SK-N-SH (cell line): ENCODE measurements around the gene SHROOM2. TPM values are rescaled to one million over a fixed set of nuclear protein-coding genes. Genes with fewer than 3 reads are reported as not detected.

Experiments
- CTCF ChIA-PET: fragments of 300-600, 350-600 bp; formaldehyde crosslinking; extraction: SDS; loops from one replicate; lab custom pipeline; 2021; lab: Yijun Ruan, JAX
- POLR2A ChIA-PET: fragments of 350-600 bp; sonication (Branson Sonifier 250); formaldehyde crosslinking; extraction: SDS; loops from one replicate; lab custom pipeline; 2020; ENCODE audit warnings: antibody characterized with exemption, inconsistent platforms; lab: Yijun Ruan, JAX
- DNase-seq: peaks from one replicate; pipeline ENCODE4 v3.0.0; 2012
- H2AFZ ChIP-seq: fragments of 200-600 bp; sonication (generic); 2 replicates; pipeline ENCODE4 v1.8.1; 2016; ENCODE audit warnings: antibody characterized with exemption, mild to moderate bottlenecking, low read depth
- H3F3A ChIP-seq: fragments of 200-600 bp; sonication (generic); replicated peaks from 2 replicates; pipeline ENCODE3; 2016; ENCODE audit warnings: antibody characterized with exemption, mild to moderate bottlenecking; ENCODE audit not compliant: insufficient read depth
- H3K27ac ChIP-seq, 2 experiments: fragments of 200-500 bp in 1 of 2; fragments of 200-600 bp in 1 of 2; sonication (Bioruptor generic) in 1 of 2; sonication (generic), shearing (Covaris generic) in 1 of 2; 2 replicates each; pipeline versions ENCODE4 v1.5.1 to v1.6.1; 2014 to 2016; ENCODE audit warnings: low read depth in 2 of 2, inconsistent platforms in 1 of 2, low read length in 1 of 2, mild to moderate bottlenecking in 1 of 2, mixed read lengths in 1 of 2
- H3K27me3 ChIP-seq: fragments of 200-600 bp; sonication (generic), shearing (Covaris generic); 2 replicates; pipeline ENCODE4 v1.6.1; 2016; ENCODE audit warnings: mixed run types; ENCODE audit not compliant: insufficient read depth
- H3K36me3 ChIP-seq, 2 experiments: fragments of 200-500 bp in 1 of 2; fragments of 200-600 bp in 1 of 2; sonication (Bioruptor generic) in 1 of 2; sonication (generic) in 1 of 2; replicated peaks in 1 of 2; 2 replicates each; pipeline versions ENCODE3 to v1.5.1; 2014 to 2016; ENCODE audit warnings: low read length in 1 of 2, mild to moderate bottlenecking in 1 of 2; ENCODE audit not compliant: insufficient read depth in 2 of 2, control insufficient read depth in 1 of 2
- H3K4me1 ChIP-seq, 2 experiments: fragments of 200-500 bp in 1 of 2; fragments of 200-600 bp in 1 of 2; sonication (Bioruptor generic) in 1 of 2; sonication (generic), shearing (Covaris generic) in 1 of 2; 2 replicates each; pipeline versions ENCODE4 v1.5.1 to v1.6.1; 2014 to 2016; ENCODE audit warnings: low read depth in 1 of 2, low read length in 1 of 2, mixed run types in 1 of 2; ENCODE audit not compliant: insufficient read depth in 2 of 2, control insufficient read depth in 1 of 2
- H3K4me2 ChIP-seq: fragments of 200-600 bp; sonication (generic), shearing (Covaris generic); 2 replicates; pipeline ENCODE4 v1.6.1; 2017; ENCODE audit warnings: mixed run types
- H3K4me3 ChIP-seq, 2 experiments: fragments of 200-500 bp in 1 of 2; fragments of 200-600 bp in 1 of 2; sonication (Bioruptor generic) in 1 of 2; sonication (generic), shearing (Covaris generic) in 1 of 2; 2 replicates each; pipeline versions ENCODE4 v1.5.1 to v1.8.1; 2014 to 2016; ENCODE audit warnings: low read depth in 2 of 2, inconsistent platforms in 1 of 2, low read length in 1 of 2, mild to moderate bottlenecking in 1 of 2, mixed read lengths in 1 of 2, moderate library complexity in 1 of 2
- H3K79me2 ChIP-seq: fragments of 200-600 bp; sonication (generic); 2 replicates; pipeline ENCODE4 v1.8.1; 2017; ENCODE audit warnings: mild to moderate bottlenecking; ENCODE audit not compliant: insufficient read depth
- H3K9ac ChIP-seq: fragments of 200-600 bp; sonication (generic); 2 replicates; pipeline ENCODE4 v1.6.1; 2017; ENCODE audit warnings: mixed run types
- H3K9me2 ChIP-seq: fragments of 200-600 bp; sonication (generic); 2 replicates; pipeline ENCODE4 v1.6.1; 2017; ENCODE audit warnings: mixed run types
- H3K9me3 ChIP-seq: fragments of 200-600 bp; sonication (generic); 2 replicates; pipeline ENCODE4 v1.6.1; 2017; ENCODE audit warnings: mixed run types, mild to moderate bottlenecking, moderate library complexity
- H4K20me1 ChIP-seq: fragments of 200-600 bp; sonication (generic); 2 replicates; pipeline ENCODE4 v1.6.1; 2017; ENCODE audit warnings: mild to moderate bottlenecking, mixed run types; ENCODE audit not compliant: insufficient read depth
- ELF1 ChIP-seq: IDR thresholded peaks from 2 replicates; pipeline ENCODE4 v1.4.0; 2012
- EP300 ChIP-seq, 2 experiments: IDR thresholded peaks; 2 replicates each; pipeline versions ENCODE4 v1.4.0 to v1.6.1; 2012; ENCODE audit warnings: borderline replicate concordance in 1 of 2, low read depth in 1 of 2, low read length in 1 of 2
- FOSL2 ChIP-seq: IDR thresholded peaks from 2 replicates; pipeline ENCODE4 v1.4.0; 2012; ENCODE audit warnings: low read depth, mild to moderate bottlenecking, moderate library complexity, borderline replicate concordance
- FOXJ3 ChIP-seq: sonication (generic); formaldehyde crosslinking; IDR thresholded peaks from 2 replicates; pipeline ENCODE4 v1.5.1; 2020; ENCODE audit warnings: mild to moderate bottlenecking, missing genetic modification reagents
- GABPA ChIP-seq: IDR thresholded peaks from 2 replicates; pipeline ENCODE4 v1.4.0; 2012; ENCODE audit warnings: low read depth, mild to moderate bottlenecking
- IRF3 ChIP-seq: fragments of 150-350 bp; IDR thresholded peaks from 2 replicates; pipeline ENCODE4 v1.6.1; 2016; ENCODE audit warnings: mild to moderate bottlenecking, low read depth, low read length
- MEF2A ChIP-seq: IDR thresholded peaks from 2 replicates; pipeline ENCODE4 v1.4.0; 2012; ENCODE audit warnings: low read depth, borderline replicate concordance
- MXI1 ChIP-seq: IDR thresholded peaks from 2 replicates; pipeline ENCODE4 v1.6.1; 2012; ENCODE audit warnings: mild to moderate bottlenecking, low read depth, low read length, improper control_type of control experiment
- RFX5 ChIP-seq: IDR thresholded peaks from 2 replicates; pipeline ENCODE4 v1.6.1; 2012; ENCODE audit warnings: mild to moderate bottlenecking, improper control_type of control experiment, low read length
- SIN3A ChIP-seq: IDR thresholded peaks from 2 replicates; pipeline ENCODE4 v1.6.1; 2012; ENCODE audit warnings: low read depth, mild to moderate bottlenecking, low read length, moderate library complexity, borderline replicate concordance
- TEAD4 ChIP-seq: IDR thresholded peaks from 2 replicates; pipeline ENCODE4 v1.4.0; 2012; ENCODE audit warnings: mild to moderate bottlenecking, borderline replicate concordance; ENCODE audit not compliant: insufficient read depth
- USF2 ChIP-seq: fragments of 150-350 bp; IDR thresholded peaks from 2 replicates; pipeline ENCODE4 v1.6.1; 2017; ENCODE audit warnings: antibody characterized with exemption, low read length, low read depth, borderline replicate concordance
- WGBS: methylation state at CpG from one replicate; pipeline ENCODE4 v1.1.6; 2017; ENCODE audit warnings: low lambda C conversion rate; 5-methylcytosine and 5-hydroxymethylcytosine counted together
- polyA plus RNA-seq, 3 experiments: library from polyadenylated mRNA; depleted of rRNA; stranded (reverse); fragments of >200 nt; gene quantifications; 2 replicates each; pipeline ENCODE4 v1.2.3, GENCODE V29; 2012

The SHROOM2 gene
- polyA plus RNA-seq, 1 of the 3 experiments (the other 2 are of a cell fraction), result not detected

- H4K20me1 ChIP-seq, result no peaks in the 10 kb centered on the region
- no peaks in the 10 kb centered on the region for H3K9me3 ChIP-seq
- H3K4me3 ChIP-seq, result no peak overlapping the region
- H3K4me1 ChIP-seq, result no peaks in the 10 kb centered on the region
- WGBS, result 0% methylated on average over 1 of the region's 1 CpG
- CTCF ChIA-PET, result no interaction called here
- no peaks in the 10 kb centered on the region for H3K36me3 ChIP-seq
- H3F3A ChIP-seq, result no peaks in the 10 kb centered on the region
- POLR2A ChIA-PET, result no interaction called here
- H2AFZ ChIP-seq, result no peak overlapping the region
- H3K9me2 ChIP-seq, result no peaks in the 10 kb centered on the region
- H3K9ac ChIP-seq, result no peak overlapping the region
- no peak for DNase-seq
- TF ChIP-seq FOSL2, result no peak
- TF ChIP-seq SIN3A, result no peak
- TF ChIP-seq MEF2A, result no peak
- TF ChIP-seq FOXJ3, result no peak
- TF ChIP-seq IRF3, result no peak
- TF ChIP-seq USF2, result no peak
- TF ChIP-seq GABPA, result no peak
- TF ChIP-seq MXI1, result no peak
- no peak for TF ChIP-seq ELF1
- no peak for TF ChIP-seq EP300 (IDR thresholded peaks at IDR 0.05; ENCODE audit: borderline replicate concordance in 1 of 2, low read depth in 1 of 2, low read length in 1 of 2)
- TF ChIP-seq TEAD4, result no peak
- no peak for TF ChIP-seq RFX5
- peaks cover 8% of the 10 kb centered on the region; the same call in 1 of the 2 replicates for H3K27me3 ChIP-seq
- no peak overlapping the region for H3K27ac ChIP-seq
- H3K79me2 ChIP-seq, result no peaks in the 10 kb centered on the region
- no peak overlapping the region for H3K4me2 ChIP-seq
These were observed 15.9 kb upstream of the SHROOM2 start for GRCh38 chrX:9770319-9770718.

- H3K4me1 ChIP-seq, result no peaks in the 10 kb centered on the region
- no peaks in the 10 kb centered on the region for H3K9me3 ChIP-seq
- ChIA-PET POLR2A (no interaction called here), CTCF (no interaction called here)
- H3K36me3 ChIP-seq, result no peaks in the 10 kb centered on the region
- no peaks in the 10 kb centered on the region for H3F3A ChIP-seq
- DNase-seq, result no peak
- H3K79me2 ChIP-seq, result no peaks in the 10 kb centered on the region
- H3K4me2 ChIP-seq, result no peak overlapping the region
- H2AFZ ChIP-seq, result no peak overlapping the region
- 50% methylated on average over 6 of the region's 6 CpGs for WGBS
- H3K9me2 ChIP-seq, result no peaks in the 10 kb centered on the region
- no peak overlapping the region for H3K4me3 ChIP-seq
- TF ChIP-seq IRF3, result no peak
- TF ChIP-seq EP300 (IDR thresholded peaks at IDR 0.05; ENCODE audit: borderline replicate concordance in 1 of 2, low read depth in 1 of 2, low read length in 1 of 2), result no peak
- TF ChIP-seq RFX5, result no peak
- no peak overlapping the region for H3K27ac ChIP-seq
- H4K20me1 ChIP-seq, result no peaks in the 10 kb centered on the region
- H3K27me3 ChIP-seq, result no peaks in the 10 kb centered on the region; the same call in 1 of the 2 replicates
- no peak overlapping the region for H3K9ac ChIP-seq
These were observed 13.3 kb upstream of the SHROOM2 start for GRCh38 chrX:9772943-9773342.
